Measurements from ENCODE around the gene HSPA4L. TPM values are rescaled to one million over a fixed set of nuclear protein-coding genes. Genes with fewer than 3 reads are reported as not detected.

HSPA4L gene
- total RNA-seq, 3 donors from 2014 or later (not counting 1 experiment from before 2014, with no cell fraction given), result not detected

- DNase-seq, result no peak
- Histone ChIP-seq H3K36me3 (ENCODE audit: control insufficient read depth, insufficient read depth, low read length) (no peaks in the 10 kb centered on the region), H3K9me3 (ENCODE audit: control insufficient read depth, insufficient read depth, low read length) (peaks cover 15% of the 10 kb centered on the region), H3K4me3 (ENCODE audit: low read length) (no peak overlapping the region), H3K4me1 (ENCODE audit: control insufficient read depth, insufficient read depth, low read length) (no peaks in the 10 kb centered on the region), H3K27ac (ENCODE audit: low read length) (no peak overlapping the region), H3K27me3 (ENCODE audit: control insufficient read depth, insufficient read depth, low read length) (no peaks in the 10 kb centered on the region)
- H3K4me3 Mint-ChIP-seq, result no peak overlapping the region
- H3K27ac Mint-ChIP-seq, result no peak overlapping the region
- no peaks in the 10 kb centered on the region for H3K27me3 Mint-ChIP-seq (ENCODE audit: low read depth in 2 of 2)
- TF ChIP-seq CTCF (IDR thresholded peaks at IDR 0.05), result no peak
- ATAC-seq, result no peak
- H3K36me3 Mint-ChIP-seq, result peaks cover 49% of the 10 kb centered on the region
- H3K4me1 Mint-ChIP-seq, result no peaks in the 10 kb centered on the region
- H3K9me3 Mint-ChIP-seq, result peaks cover 9 to 30% of the 10 kb centered on the region in 2 donors
- intact Hi-C loops (cut with micrococcal nuclease), result no loop called here
Observed at GRCh38 chr4:127846061-127846460, 63.9 kb downstream of the HSPA4L start.

DNA sequence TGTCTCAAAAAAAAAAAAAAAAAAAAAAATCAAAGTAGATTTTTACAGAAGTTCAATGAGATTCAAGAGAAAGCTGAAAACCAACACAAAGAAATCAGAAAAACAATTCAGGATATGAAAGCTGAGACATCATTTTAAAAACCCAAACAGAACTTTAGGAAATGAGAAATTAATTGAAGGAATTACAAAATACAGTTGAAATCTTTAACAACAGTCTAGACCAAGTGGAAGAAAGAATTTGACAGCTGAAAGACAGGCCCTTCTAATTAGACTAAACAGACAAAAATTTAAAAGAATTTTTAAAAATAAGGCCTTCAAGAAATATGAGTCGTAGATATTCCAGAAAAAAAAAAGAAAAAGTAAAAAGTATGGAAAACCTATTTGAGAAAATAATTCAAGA lies 64.6 kb downstream of the HSPA4L start:
- no peaks in the 10 kb centered on the region for H3K27me3 Mint-ChIP-seq (ENCODE audit: low read depth in 2 of 2)
- no peak overlapping the region for H3K4me3 ChIP-seq (ENCODE audit: low read length)
- no peak overlapping the region for H3K27ac Mint-ChIP-seq
- ATAC-seq (no peak), DNase-seq (no peak)
- peaks cover 49% of the 10 kb centered on the region for H3K36me3 Mint-ChIP-seq
- TF ChIP-seq CTCF (IDR thresholded peaks at IDR 0.05), result no peak
- intact Hi-C loops (cut with micrococcal nuclease), result no loop called here
- WGBS (ENCODE audit: insufficient coverage), result no CpG with 5 or more reads among the region's 1 CpG
- peaks cover 10 to 35% of the 10 kb centered on the region in 2 donors for H3K9me3 Mint-ChIP-seq
- no peak overlapping the region for H3K27ac ChIP-seq (ENCODE audit: low read length)
- H3K27me3 ChIP-seq (ENCODE audit: control insufficient read depth, insufficient read depth, low read length), result no peaks in the 10 kb centered on the region
- H3K36me3 ChIP-seq (ENCODE audit: control insufficient read depth, insufficient read depth, low read length), result no peaks in the 10 kb centered on the region
- H3K4me1 ChIP-seq (ENCODE audit: control insufficient read depth, insufficient read depth, low read length), result no peaks in the 10 kb centered on the region
- no peak overlapping the region for H3K4me3 Mint-ChIP-seq
- H3K9me3 ChIP-seq (ENCODE audit: control insufficient read depth, insufficient read depth, low read length), result peaks cover 19% of the 10 kb centered on the region
- no peaks in the 10 kb centered on the region for H3K4me1 Mint-ChIP-seq

DNA sequence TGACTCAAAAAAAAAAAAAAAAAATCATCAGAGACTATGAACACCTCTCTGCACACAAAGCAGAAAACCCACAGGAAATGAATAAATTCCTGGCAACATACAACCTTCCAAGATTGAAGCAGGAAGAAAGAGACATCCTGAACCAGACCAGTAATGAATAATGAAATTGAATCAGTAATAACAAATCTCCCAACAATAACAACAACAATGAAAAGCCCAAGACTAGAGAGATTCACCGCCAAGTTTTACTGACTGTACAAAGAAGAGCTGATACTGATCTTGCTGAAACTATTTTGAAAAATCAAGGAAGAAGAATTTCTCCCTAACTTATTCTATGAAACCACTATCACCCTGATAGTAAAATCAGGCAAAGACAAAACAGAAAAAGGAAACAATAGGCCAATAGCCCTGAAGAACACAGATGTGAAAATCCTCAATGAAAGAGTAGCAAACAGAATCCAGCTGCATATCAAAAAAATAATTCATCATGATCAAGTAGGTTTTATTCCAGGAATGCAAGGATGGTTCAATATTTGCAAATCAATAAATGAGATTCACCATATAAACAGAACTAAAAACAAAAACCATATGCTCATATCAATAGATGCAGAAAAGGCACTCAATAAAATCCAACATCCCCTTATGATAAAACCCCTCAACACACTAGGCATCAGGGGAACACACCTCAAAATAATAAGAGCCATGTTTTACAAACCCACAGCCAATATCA lies 67.5 kb downstream of the HSPA4L start:
- Histone ChIP-seq H3K4me1 (ENCODE audit: control insufficient read depth, insufficient read depth, low read length) (no peaks in the 10 kb centered on the region), H3K27me3 (ENCODE audit: control insufficient read depth, insufficient read depth, low read length) (no peaks in the 10 kb centered on the region), H3K27ac (ENCODE audit: low read length) (no peak overlapping the region), H3K36me3 (ENCODE audit: control insufficient read depth, insufficient read depth, low read length) (no peaks in the 10 kb centered on the region), H3K9me3 (ENCODE audit: control insufficient read depth, insufficient read depth, low read length) (peaks cover 19% of the 10 kb centered on the region), H3K4me3 (ENCODE audit: low read length) (no peak overlapping the region)
- Mint-ChIP-seq H3K4me1 (no peaks in the 10 kb centered on the region), H3K36me3 (peaks cover 43% of the 10 kb centered on the region), H3K9me3 (peaks cover 12 to 42% of the 10 kb centered on the region in 2 donors), H3K27ac (no peak overlapping the region), H3K27me3 (ENCODE audit: low read depth in 2 of 2) (no peaks in the 10 kb centered on the region), H3K4me3 (no peak overlapping the region)
- 100% methylated on average over 1 of the region's 1 CpG for WGBS (ENCODE audit: insufficient coverage)
- no peak for TF ChIP-seq CTCF (IDR thresholded peaks at IDR 0.05)
- ATAC-seq (no peak), DNase-seq (no peak)
- intact Hi-C loops (cut with micrococcal nuclease), result no loop called here

GRCh38 chr4:127852661-127853060 lies 70.5 kb downstream of the HSPA4L start:
- Histone ChIP-seq H3K27me3 (ENCODE audit: control insufficient read depth, insufficient read depth, low read length) (no peaks in the 10 kb centered on the region), H3K27ac (ENCODE audit: low read length) (no peak overlapping the region), H3K9me3 (ENCODE audit: control insufficient read depth, insufficient read depth, low read length) (peaks cover 13% of the 10 kb centered on the region), H3K36me3 (ENCODE audit: control insufficient read depth, insufficient read depth, low read length) (no peaks in the 10 kb centered on the region), H3K4me3 (ENCODE audit: low read length) (no peak overlapping the region), H3K4me1 (ENCODE audit: control insufficient read depth, insufficient read depth, low read length) (no peaks in the 10 kb centered on the region)
- no peak for ATAC-seq
- Mint-ChIP-seq H3K4me3 (no peak overlapping the region), H3K9me3 (peaks cover 8 to 36% of the 10 kb centered on the region in 2 donors), H3K27ac (no peak overlapping the region), H3K27me3 (ENCODE audit: low read depth in 2 of 2) (no peaks in the 10 kb centered on the region), H3K36me3 (peaks cover 26% of the 10 kb centered on the region), H3K4me1 (no peaks in the 10 kb centered on the region)
- no CpG with 5 or more reads among the region's 1 CpG for WGBS (ENCODE audit: insufficient coverage)
- intact Hi-C loops (cut with micrococcal nuclease), result no loop called here
- no peak for DNase-seq
- TF ChIP-seq CTCF (IDR thresholded peaks at IDR 0.05), result no peak
